ENCODE data around the gene EPO.

EPO gene

DNA sequence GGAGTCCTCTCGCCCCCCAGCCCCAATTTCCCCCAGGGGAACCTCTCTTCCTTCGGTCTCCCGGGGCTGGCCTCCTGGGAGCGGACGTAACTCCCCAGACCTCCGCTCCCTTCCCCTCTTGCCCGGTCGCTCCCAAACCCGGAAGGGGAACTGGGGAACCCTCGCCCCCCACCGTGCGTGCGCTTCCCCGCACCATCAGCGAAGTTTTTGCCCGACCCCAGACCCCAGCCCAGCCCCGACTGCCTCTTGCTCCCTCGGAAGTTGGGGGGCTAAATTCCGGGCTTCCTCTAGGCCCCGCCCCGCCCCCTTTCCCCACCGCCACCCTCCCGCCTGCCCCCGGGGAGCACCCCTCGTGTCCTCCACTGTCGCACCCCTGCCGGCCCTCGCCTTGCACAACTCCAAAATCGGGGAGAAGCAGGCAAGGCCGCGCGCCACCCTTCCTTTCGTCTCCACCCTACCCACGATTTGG, 46.3 kb upstream of the EPO start:
- no peaks in the 10 kb centered on the region for H3K9me3 ChIP-seq (ENCODE audit: insufficient read depth, low read length, severe bottlenecking)
- no peak for TF ChIP-seq EZH2 (IDR thresholded peaks at IDR 0.05; ENCODE audit: borderline replicate concordance, low read depth, low read length, severe bottlenecking)
- TF ChIP-seq, protein P1, sequence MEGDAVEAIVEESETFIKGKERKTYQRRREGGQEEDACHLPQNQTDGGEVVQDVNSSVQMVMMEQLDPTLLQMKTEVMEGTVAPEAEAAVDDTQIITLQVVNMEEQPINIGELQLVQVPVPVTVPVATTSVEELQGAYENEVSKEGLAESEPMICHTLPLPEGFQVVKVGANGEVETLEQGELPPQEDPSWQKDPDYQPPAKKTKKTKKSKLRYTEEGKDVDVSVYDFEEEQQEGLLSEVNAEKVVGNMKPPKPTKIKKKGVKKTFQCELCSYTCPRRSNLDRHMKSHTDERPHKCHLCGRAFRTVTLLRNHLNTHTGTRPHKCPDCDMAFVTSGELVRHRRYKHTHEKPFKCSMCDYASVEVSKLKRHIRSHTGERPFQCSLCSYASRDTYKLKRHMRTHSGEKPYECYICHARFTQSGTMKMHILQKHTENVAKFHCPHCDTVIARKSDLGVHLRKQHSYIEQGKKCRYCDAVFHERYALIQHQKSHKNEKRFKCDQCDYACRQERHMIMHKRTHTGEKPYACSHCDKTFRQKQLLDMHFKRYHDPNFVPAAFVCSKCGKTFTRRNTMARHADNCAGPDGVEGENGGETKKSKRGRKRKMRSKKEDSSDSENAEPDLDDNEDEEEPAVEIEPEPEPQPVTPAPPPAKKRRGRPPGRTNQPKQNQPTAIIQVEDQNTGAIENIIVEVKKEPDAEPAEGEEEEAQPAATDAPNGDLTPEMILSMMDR (IDR thresholded peaks at IDR 0.05; ENCODE audit: borderline replicate concordance, extremely low read depth, low read length, poor library complexity, severe bottlenecking), result no peak
- peaks cover 28% of the 10 kb centered on the region for H3K36me3 ChIP-seq (ENCODE audit: insufficient read depth, low read length)
- peaks cover 46% of the 10 kb centered on the region for H3K79me2 ChIP-seq (ENCODE audit: insufficient read depth, low read length)
- DNase-seq, result peak; percentile 60
- ATAC-seq (ENCODE audit: insufficient read depth, low read depth), result peak; percentile 0; the same call in 1 of the 3 replicates
- no peaks in the 10 kb centered on the region for H3K27me3 ChIP-seq (ENCODE audit: insufficient read depth, low read length, poor library complexity)
- peaks cover 44% of the 10 kb centered on the region for H4K20me1 ChIP-seq (ENCODE audit: insufficient read depth, low read length)
- H3K9ac ChIP-seq (ENCODE audit: low read depth, low read length), result peak overlapping the region; percentile 91
- H2AFZ ChIP-seq (ENCODE audit: low read depth, low read length), result peak overlapping the region; percentile 82
- peak overlapping the region; percentile 89 for H3K27ac ChIP-seq (ENCODE audit: low read length)
- H3K4me1 ChIP-seq (ENCODE audit: insufficient read depth, low read length), result peaks cover 22% of the 10 kb centered on the region
- peak overlapping the region; percentile 94 for H3K4me2 ChIP-seq (ENCODE audit: insufficient read depth, low read length)
- H3K4me3 ChIP-seq (ENCODE audit: low read depth in 1 of 2, low read length in 2 of 2), result peak overlapping the region; percentile 88 to 98; a peak in 3 of 4 replicates

DNA sequence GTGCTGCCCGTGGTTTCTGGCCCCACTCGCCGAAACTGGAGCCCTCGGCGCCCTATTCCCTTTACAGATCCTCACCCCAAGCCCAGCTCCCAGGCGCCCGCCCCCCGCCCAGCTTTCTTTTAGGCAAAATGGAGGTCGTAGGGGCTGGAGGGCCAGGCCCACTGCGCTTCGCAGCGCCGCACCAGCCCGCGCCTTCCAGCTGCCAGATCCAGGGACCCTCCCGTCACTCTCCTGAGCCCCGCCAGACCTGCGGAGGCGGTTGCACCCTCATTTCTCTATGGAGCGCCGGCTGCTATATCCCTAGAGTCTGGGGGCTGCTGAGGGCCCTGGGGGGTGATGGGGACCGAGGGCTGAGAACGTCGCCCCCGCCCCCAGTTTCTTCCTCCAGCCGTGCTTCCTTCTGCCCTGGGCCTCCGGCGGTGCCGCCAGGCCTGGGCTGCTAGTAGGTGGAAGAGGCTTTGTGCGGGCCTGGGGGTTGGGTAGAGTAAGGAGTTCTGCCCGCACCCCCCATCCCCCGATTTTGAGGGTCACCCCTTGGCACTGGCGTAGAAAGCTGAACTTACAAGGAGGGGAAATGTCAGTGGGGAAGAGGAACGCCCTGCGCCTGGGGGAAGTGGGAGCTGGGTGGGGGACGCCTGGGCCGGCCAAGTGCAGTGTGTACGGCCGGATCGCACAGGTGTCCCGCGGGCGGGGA, 45.7 kb upstream of the EPO start:
- no peak for TF ChIP-seq EZH2 (IDR thresholded peaks at IDR 0.05; ENCODE audit: borderline replicate concordance, low read depth, low read length, severe bottlenecking)
- TF ChIP-seq, protein P1 (IDR thresholded peaks at IDR 0.05; ENCODE audit: borderline replicate concordance, extremely low read depth, low read length, poor library complexity, severe bottlenecking), result no peak
- ATAC-seq (ENCODE audit: insufficient read depth, low read depth), result peak; percentile 18
- Histone ChIP-seq H3K4me3 (ENCODE audit: low read depth in 1 of 2, low read length in 2 of 2) (peak overlapping the region; percentile 88 to 98), H3K4me2 (ENCODE audit: insufficient read depth, low read length) (peak overlapping the region; percentile 94), H3K4me1 (ENCODE audit: insufficient read depth, low read length) (peaks cover 22% of the 10 kb centered on the region), H3K27ac (ENCODE audit: low read length) (peak overlapping the region; percentile 89), H3K9ac (ENCODE audit: low read depth, low read length) (peak overlapping the region; percentile 91), H3K79me2 (ENCODE audit: insufficient read depth, low read length) (peaks cover 49% of the 10 kb centered on the region), H3K36me3 (ENCODE audit: insufficient read depth, low read length) (peaks cover 34% of the 10 kb centered on the region), H4K20me1 (ENCODE audit: insufficient read depth, low read length) (peaks cover 49% of the 10 kb centered on the region), H3K9me3 (ENCODE audit: insufficient read depth, low read length, severe bottlenecking) (no peaks in the 10 kb centered on the region), H3K27me3 (ENCODE audit: insufficient read depth, low read length, poor library complexity) (no peaks in the 10 kb centered on the region), H2AFZ (ENCODE audit: low read depth, low read length) (peak overlapping the region; percentile 82; the same call in 1 of the 2 replicates)
- peak; percentile 47 for DNase-seq

DNA sequence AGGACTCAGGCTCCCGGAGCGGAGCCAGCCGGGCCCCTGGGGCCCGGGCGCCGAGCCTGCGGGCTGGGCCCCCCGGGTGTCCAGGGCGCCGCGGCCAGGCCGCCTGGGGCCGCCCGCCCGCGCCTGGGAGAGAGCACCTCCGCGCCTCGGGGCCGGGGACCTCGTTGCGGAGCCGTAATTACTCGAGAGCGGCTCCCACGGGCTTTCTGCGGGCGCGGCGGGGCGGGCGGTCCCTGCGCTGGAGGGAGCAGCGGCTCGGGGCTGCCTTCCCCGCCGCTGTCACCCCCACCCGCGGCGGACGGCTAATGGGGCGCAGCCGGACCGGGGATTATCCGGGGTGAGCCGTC, 45.2 kb upstream of the EPO start:
- Histone ChIP-seq H3K9ac (ENCODE audit: low read depth, low read length) (peak overlapping the region; percentile 91), H3K36me3 (ENCODE audit: insufficient read depth, low read length) (peaks cover 39% of the 10 kb centered on the region), H3K4me1 (ENCODE audit: insufficient read depth, low read length) (peaks cover 22% of the 10 kb centered on the region), H3K79me2 (ENCODE audit: insufficient read depth, low read length) (peaks cover 52% of the 10 kb centered on the region), H3K4me2 (ENCODE audit: insufficient read depth, low read length) (peak overlapping the region; percentile 94), H4K20me1 (ENCODE audit: insufficient read depth, low read length) (peaks cover 52% of the 10 kb centered on the region), H3K4me3 (ENCODE audit: low read depth in 1 of 2, low read length in 2 of 2) (peak overlapping the region; percentile 88 to 98), H3K27ac (ENCODE audit: low read length) (peak overlapping the region; percentile 89), H3K9me3 (ENCODE audit: insufficient read depth, low read length, severe bottlenecking) (no peaks in the 10 kb centered on the region), H2AFZ (ENCODE audit: low read depth, low read length) (no peak overlapping the region), H3K27me3 (ENCODE audit: insufficient read depth, low read length, poor library complexity) (no peaks in the 10 kb centered on the region)
- no peak for DNase-seq
- TF ChIP-seq EZH2 (IDR thresholded peaks at IDR 0.05; ENCODE audit: borderline replicate concordance, low read depth, low read length, severe bottlenecking), result no peak
- TF ChIP-seq, protein P1 (IDR thresholded peaks at IDR 0.05; ENCODE audit: borderline replicate concordance, extremely low read depth, low read length, poor library complexity, severe bottlenecking), result no peak
- ATAC-seq (ENCODE audit: insufficient read depth, low read depth), result no peak
